H9 (cell line): ENCODE measurements around the gene XK. TPM values are rescaled to one million over a fixed set of nuclear protein-coding genes. Genes with fewer than 3 reads are reported as not detected.

Experiments
- DNase-seq: peaks from one replicate; pipeline ENCODE4 v3.0.0-alpha.2; 2017
- H2AFZ ChIP-seq: one replicate; pipeline ENCODE4 v1.6.1; 2013; ENCODE audit warnings: mild to moderate bottlenecking, low read length, control low read depth, moderate library complexity
- H2AK5ac ChIP-seq: 2 replicates; pipeline ENCODE4 v1.6.1; 2013; ENCODE audit warnings: low read length, control low read depth, mixed read lengths; ENCODE audit not compliant: insufficient read length
- H2BK120ac ChIP-seq: one replicate; pipeline ENCODE4 v1.6.1; 2013; ENCODE audit warnings: low read depth, mild to moderate bottlenecking, low read length, control low read depth, inconsistent platforms; ENCODE audit not compliant: poor library complexity, severe bottlenecking
- H2BK12ac ChIP-seq: 2 replicates; pipeline ENCODE4 v1.6.1; 2013; ENCODE audit warnings: low read length, control low read depth, mixed read lengths, low read depth; ENCODE audit not compliant: insufficient read length
- H2BK15ac ChIP-seq: 2 replicates; pipeline ENCODE4 v1.6.1; 2013; ENCODE audit warnings: low read depth, low read length, control low read depth
- H2BK20ac ChIP-seq: one replicate; pipeline ENCODE4 v1.6.1; 2013; ENCODE audit warnings: low read depth, mild to moderate bottlenecking, low read length, control low read depth, inconsistent platforms; ENCODE audit not compliant: poor library complexity, severe bottlenecking
- H2BK5ac ChIP-seq: 2 replicates; pipeline ENCODE4 v1.6.1; 2013; ENCODE audit warnings: low read length, control low read depth, mixed read lengths; ENCODE audit not compliant: insufficient read length
- H3K14ac ChIP-seq: 2 replicates; pipeline ENCODE4 v1.6.1; 2013; ENCODE audit warnings: low read length, control low read depth; ENCODE audit not compliant: insufficient read depth
- H3K18ac ChIP-seq: 2 replicates; pipeline ENCODE4 v1.6.1; 2013; ENCODE audit warnings: low read depth, mild to moderate bottlenecking, mixed read lengths, low read length, control low read depth; ENCODE audit not compliant: insufficient read length
- H3K23ac ChIP-seq: 2 replicates; pipeline ENCODE4 v1.6.1; 2013; ENCODE audit warnings: low read length, control low read depth, mixed read lengths, low read depth; ENCODE audit not compliant: insufficient read length
- H3K23me2 ChIP-seq: 2 replicates; pipeline ENCODE4 v1.6.1; 2013; ENCODE audit warnings: low read depth, mild to moderate bottlenecking, mixed read lengths, low read length, control low read depth; ENCODE audit not compliant: insufficient read length, poor library complexity, severe bottlenecking
- H3K27ac ChIP-seq: 2 replicates; pipeline ENCODE4 v1.5.1; 2013; ENCODE audit warnings: low read length, control low read depth, mixed read lengths, low read depth; ENCODE audit not compliant: insufficient read length
- H3K27me3 ChIP-seq: 2 replicates; pipeline ENCODE4 v1.6.1; 2013; ENCODE audit warnings: low read length, control low read depth, inconsistent platforms; ENCODE audit not compliant: insufficient read depth
- H3K4ac ChIP-seq: 2 replicates; pipeline ENCODE4 v1.6.1; 2013; ENCODE audit warnings: low read depth, mild to moderate bottlenecking, control low read depth, inconsistent platforms, low read length, moderate library complexity
- H3K4me1 ChIP-seq: 2 replicates; pipeline ENCODE4 v1.6.1; 2013; ENCODE audit warnings: low read length, control low read depth, inconsistent platforms; ENCODE audit not compliant: insufficient read depth
- H3K4me2 ChIP-seq: 2 replicates; pipeline ENCODE4 v1.6.1; 2013; ENCODE audit warnings: low read length, control low read depth, mixed read lengths; ENCODE audit not compliant: insufficient read length, insufficient read depth
- H3K56ac ChIP-seq: 2 replicates; pipeline ENCODE4 v1.6.1; 2013; ENCODE audit warnings: low read depth, mild to moderate bottlenecking, mixed read lengths, low read length, control low read depth; ENCODE audit not compliant: insufficient read length
- H3K79me1 ChIP-seq: 2 replicates; pipeline ENCODE4 v1.6.1; 2013; ENCODE audit warnings: low read depth, mild to moderate bottlenecking, moderate library complexity, low read length, control low read depth, inconsistent platforms; ENCODE audit not compliant: insufficient read depth, poor library complexity, severe bottlenecking
- H3K79me2 ChIP-seq: 2 replicates; pipeline ENCODE4 v1.6.1; 2013; ENCODE audit warnings: low read length, control low read depth, inconsistent platforms; ENCODE audit not compliant: insufficient read depth
- H3K9ac ChIP-seq: 2 replicates; pipeline ENCODE4 v1.6.1; 2013; ENCODE audit warnings: low read length, control low read depth, mixed read lengths; ENCODE audit not compliant: insufficient read length; ENCODE audit errors: extremely low read depth
- H3K9me3 ChIP-seq: one replicate; pipeline ENCODE4 v1.6.1; 2013; ENCODE audit warnings: low read depth, low read length, inconsistent platforms; ENCODE audit not compliant: control insufficient read depth
- H3T11ph ChIP-seq: one replicate; pipeline ENCODE4 v1.6.1; 2013; ENCODE audit warnings: mild to moderate bottlenecking, low read length, control low read depth, inconsistent platforms
- H4K20me1 ChIP-seq: one replicate; pipeline ENCODE4 v1.6.1; 2013; ENCODE audit not compliant: control insufficient read depth, insufficient read length, insufficient read depth
- H4K5ac ChIP-seq: 2 replicates; pipeline ENCODE4 v1.6.1; 2013; ENCODE audit warnings: low read depth, mild to moderate bottlenecking, mixed read lengths, low read length, control low read depth; ENCODE audit not compliant: insufficient read length
- H4K8ac ChIP-seq: replicated peaks from 2 replicates; pipeline ENCODE4 v1.6.1; 2013; ENCODE audit warnings: low read length, control low read depth, mixed read lengths, low read depth; ENCODE audit not compliant: insufficient read length
- H4K91ac ChIP-seq: 2 replicates; pipeline ENCODE4 v1.6.1; 2013; ENCODE audit warnings: low read depth, mild to moderate bottlenecking, moderate library complexity, mixed read lengths, low read length, control low read depth; ENCODE audit not compliant: insufficient read length
- H3K27ac Mint-ChIP-seq, 3 experiments: 2 replicates in 2 of 3; 3 replicates in 1 of 3; pipeline ENCODE4 v1.8.0; 2020 to 2021; ENCODE audit warnings: mixed read lengths in 3 of 3, mild to moderate bottlenecking in 1 of 3, moderate library complexity in 1 of 3
- H3K27me3 Mint-ChIP-seq: 2 replicates; pipeline ENCODE4 v1.8.0; 2021; ENCODE audit warnings: low read depth, mild to moderate bottlenecking, moderate library complexity, mixed read lengths
- H3K36me3 Mint-ChIP-seq, 3 experiments: 2 replicates in 2 of 3; 3 replicates in 1 of 3; pipeline ENCODE4 v1.8.0; 2020 to 2021; ENCODE audit warnings: low read depth in 3 of 3, mixed read lengths in 3 of 3; ENCODE audit not compliant: insufficient read depth in 1 of 3
- H3K4me1 Mint-ChIP-seq, 2 experiments: 2 replicates each; pipeline ENCODE4 v1.8.0; 2020; ENCODE audit warnings: mixed read lengths in 2 of 2
- H3K4me3 Mint-ChIP-seq, 2 experiments: 2 replicates in 1 of 2; 3 replicates in 1 of 2; pipeline ENCODE4 v1.8.0; 2020 to 2021; ENCODE audit warnings: mild to moderate bottlenecking in 2 of 2, mixed read lengths in 2 of 2, moderate library complexity in 1 of 2
- H3K9me3 Mint-ChIP-seq, 2 experiments: 2 replicates in 1 of 2; 3 replicates in 1 of 2; pipeline ENCODE4 v1.8.0; 2020; ENCODE audit warnings: mild to moderate bottlenecking in 2 of 2, mixed read lengths in 2 of 2, moderate library complexity in 1 of 2
- WGBS: extraction: QIAGEN DNeasy Blood & Tissue Kit; methylation state at CpG from one replicate; pipeline ENCODE4 v1.1.7; 2013; ENCODE audit warnings: missing lambda C conversion rate, low lambda C conversion rate, mixed read lengths; ENCODE audit not compliant: insufficient read length; ENCODE audit errors: extremely low coverage; 5-methylcytosine and 5-hydroxymethylcytosine counted together
- total RNA-seq: library from RNA; stranded (reverse); gene quantifications from 2 replicates; pipeline ENCODE4 v1.2.1, GENCODE V29; 2021
- TF ChIP-seq, protein P1 (sequence below): fragments of 200-600 bp; sonication (generic); conservative IDR thresholded peaks from 3 replicates; pipeline ENCODE4 v1.8.0; 2021; ENCODE audit warnings: antibody characterized with exemption, mild to moderate bottlenecking

Gene XK
- total RNA-seq, 1 experiment from 2014 or later = 0.85 TPM

GRCh38 chrX:37779857-37780256, 94.3 kb downstream of the XK start, which contains the start of gene CYBB:
Gene CYBB (plus strand): TSS chrX:37780059. CDS start chrX:37780078, 19 bp downstream.
- Histone ChIP-seq H3K14ac (no peak within 1 kb of the TSS), H4K8ac (no peak within 1 kb of the TSS)
- no peaks in the 10 kb centered on the region for H3K27me3 Mint-ChIP-seq

More at GRCh38 chrX:37779857-37780256, 94.3 kb downstream of the XK start, which contains the start of gene CYBB:
- DNase-seq = no peak
- WGBS = no CpG with 5 or more reads among the region's 2 CpGs
- H3K18ac ChIP-seq = no peak within 1 kb of the TSS
- Mint-ChIP-seq H3K4me3 (no peak within 1 kb of the TSS), H3K9me3 (peaks cover 37 to 42% of the 10 kb centered on the region in 2 experiments), H3K4me1 (no peaks in the 10 kb centered on the region), H3K27ac (no peak within 1 kb of the TSS), H3K36me3 (peaks cover 0 to 1% (median 0%) of the 10 kb centered on the region in 3 experiments; a peak in 1 of 7 replicates)
- H3K23ac ChIP-seq = no peak within 1 kb of the TSS
- H3K56ac ChIP-seq = no peak within 1 kb of the TSS
- no peak within 1 kb of the TSS for H2BK15ac ChIP-seq
- H2BK12ac ChIP-seq = no peak within 1 kb of the TSS
- TF ChIP-seq, protein P1, sequence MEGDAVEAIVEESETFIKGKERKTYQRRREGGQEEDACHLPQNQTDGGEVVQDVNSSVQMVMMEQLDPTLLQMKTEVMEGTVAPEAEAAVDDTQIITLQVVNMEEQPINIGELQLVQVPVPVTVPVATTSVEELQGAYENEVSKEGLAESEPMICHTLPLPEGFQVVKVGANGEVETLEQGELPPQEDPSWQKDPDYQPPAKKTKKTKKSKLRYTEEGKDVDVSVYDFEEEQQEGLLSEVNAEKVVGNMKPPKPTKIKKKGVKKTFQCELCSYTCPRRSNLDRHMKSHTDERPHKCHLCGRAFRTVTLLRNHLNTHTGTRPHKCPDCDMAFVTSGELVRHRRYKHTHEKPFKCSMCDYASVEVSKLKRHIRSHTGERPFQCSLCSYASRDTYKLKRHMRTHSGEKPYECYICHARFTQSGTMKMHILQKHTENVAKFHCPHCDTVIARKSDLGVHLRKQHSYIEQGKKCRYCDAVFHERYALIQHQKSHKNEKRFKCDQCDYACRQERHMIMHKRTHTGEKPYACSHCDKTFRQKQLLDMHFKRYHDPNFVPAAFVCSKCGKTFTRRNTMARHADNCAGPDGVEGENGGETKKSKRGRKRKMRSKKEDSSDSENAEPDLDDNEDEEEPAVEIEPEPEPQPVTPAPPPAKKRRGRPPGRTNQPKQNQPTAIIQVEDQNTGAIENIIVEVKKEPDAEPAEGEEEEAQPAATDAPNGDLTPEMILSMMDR = no peak
- no peak within 1 kb of the TSS for H3K27ac ChIP-seq
- H3K4ac ChIP-seq = no peak within 1 kb of the TSS
- H3K4me2 ChIP-seq = no peak within 1 kb of the TSS
- H3K4me1 ChIP-seq = no peaks in the 10 kb centered on the region
- H2BK20ac ChIP-seq = no peak within 1 kb of the TSS
- H2AFZ ChIP-seq = no peak within 1 kb of the TSS
- no peak within 1 kb of the TSS for H3K9ac ChIP-seq
- no peaks in the 10 kb centered on the region for H3K23me2 ChIP-seq
- no peak within 1 kb of the TSS for H2BK120ac ChIP-seq
- no peaks in the 10 kb centered on the region for H3K79me2 ChIP-seq
- no peaks in the 10 kb centered on the region for H3K9me3 ChIP-seq
- no peak within 1 kb of the TSS for H3T11ph ChIP-seq
- no peaks in the 10 kb centered on the region for H4K20me1 ChIP-seq
- H3K79me1 ChIP-seq = no peaks in the 10 kb centered on the region
- H2AK5ac ChIP-seq = no peak within 1 kb of the TSS
- no peaks in the 10 kb centered on the region for H3K27me3 ChIP-seq
- H2BK5ac ChIP-seq = no peak within 1 kb of the TSS
- no peak within 1 kb of the TSS for H4K91ac ChIP-seq
- no peak within 1 kb of the TSS for H4K5ac ChIP-seq
